K562 (cell line): ENCODE data around the gene TGM1. TPM values are rescaled to one million over a fixed set of nuclear protein-coding genes. Genes with fewer than 3 reads are reported as not detected.

Experiments
- ATAC-seq: fragments of 200-7000 bp; cut with Tn5 transposase; 3 replicates; pipeline ENCODE4 v1.9.1; 2020; ENCODE audit warnings: moderate library complexity
- BruUV-seq: library from RNA; stranded (reverse); fragments of 400-500 nt; replicated peaks from 2 replicates; lab custom pipeline; 2021; lab: Mats Ljungman, UMichigan
- CTCF ChIA-PET: fragments of 300-600 bp; formaldehyde crosslinking; extraction: SDS; loops from one replicate; lab custom pipeline; 2021; ENCODE audit warnings: low intra/inter-chr PET ratio; lab: Yijun Ruan, JAX
- POLR2A ChIA-PET: fragments of 300-600, 350-650 bp; sonication (Branson Sonifier 250); formaldehyde crosslinking; extraction: SDS; loops from one replicate; lab custom pipeline; 2021; ENCODE audit warnings: antibody characterized with exemption, inconsistent platforms; lab: Yijun Ruan, JAX
- DNase-seq, 4 experiments: peaks; one replicate each; pipeline versions ENCODE4 v3.0.0 to v3.0.0-alpha.2; 2011 to 2018; ENCODE audit warnings: low spot score in 3 of 4, mixed read lengths in 3 of 4; ENCODE audit errors: extremely low read depth in 1 of 4
- FAIRE-seq: peaks from 2 replicates; lab custom pipeline; 2011; peaks lifted over from hg19 to GRCh38; lab: Jason Lieb, UNC
- H2AFZ ChIP-seq: 2 replicates; pipeline ENCODE4 v1.6.0; 2011; ENCODE audit warnings: low read depth, low read length, control low read depth, inconsistent platforms
- H3K27ac ChIP-seq: fragments of 200-600 bp; 3 replicates; pipeline ENCODE4 v1.8.0; 2011; ENCODE audit warnings: low read depth, mild to moderate bottlenecking, control low read depth, inconsistent platforms, low read length, moderate library complexity, mixed read lengths; ENCODE audit errors: extremely low read depth
- H3K27me3 ChIP-seq, 2 experiments: fragments of 300-600 bp in 1 of 2; 2 replicates in 1 of 2; 3 replicates in 1 of 2; pipeline versions ENCODE4 v1.6.0 to v1.8.0; 2011; ENCODE audit warnings: inconsistent platforms in 2 of 2, low read length in 2 of 2, mild to moderate bottlenecking in 1 of 2, mixed read lengths in 1 of 2, moderate library complexity in 1 of 2; ENCODE audit not compliant: control insufficient read depth in 2 of 2, insufficient read depth in 2 of 2
- H3K36me3 ChIP-seq: fragments of 300-600 bp; 3 replicates; pipeline ENCODE4 v1.8.0; 2011; ENCODE audit warnings: mild to moderate bottlenecking, low read length, inconsistent platforms; ENCODE audit not compliant: control insufficient read depth, insufficient read depth
- H3K4me1 ChIP-seq, 2 experiments: fragments of 200-600 bp in 1 of 2; replicated peaks in 1 of 2; 2 replicates in 1 of 2; 3 replicates in 1 of 2; pipeline versions ENCODE4 v1.5.1 to v1.8.0; 2011; ENCODE audit warnings: inconsistent platforms in 2 of 2, low read length in 2 of 2, mild to moderate bottlenecking in 1 of 2, mixed read lengths in 1 of 2, moderate library complexity in 1 of 2; ENCODE audit not compliant: control insufficient read depth in 2 of 2, insufficient read depth in 2 of 2
- H3K4me2 ChIP-seq: 2 replicates; pipeline ENCODE4 v1.6.1; 2011; ENCODE audit warnings: low read length, control low read depth, inconsistent platforms, mixed read lengths; ENCODE audit not compliant: insufficient read depth
- H3K4me3 ChIP-seq: fragments of 200-600 bp; sonication (generic), shearing (Covaris generic); 2 replicates; pipeline ENCODE4 v1.5.1; 2016; ENCODE audit warnings: control low read depth, inconsistent platforms
- H3K79me2 ChIP-seq: fragments of 200-600 bp; 3 replicates; pipeline ENCODE4 v1.8.0; 2011; ENCODE audit warnings: low read length, inconsistent platforms; ENCODE audit not compliant: control insufficient read depth, insufficient read depth
- H3K9ac ChIP-seq, 2 experiments: 2 replicates each; pipeline versions ENCODE4 v1.6.0 to v1.6.1; 2011; ENCODE audit warnings: low read depth in 2 of 2, low read length in 2 of 2, control low read depth in 1 of 2, inconsistent platforms in 1 of 2, mild to moderate bottlenecking in 1 of 2, mixed read lengths in 1 of 2; ENCODE audit not compliant: insufficient read depth in 1 of 2
- H3K9me1 ChIP-seq: one replicate; pipeline ENCODE4 v1.6.0; 2011; ENCODE audit warnings: inconsistent platforms, mild to moderate bottlenecking, low read length, moderate library complexity; ENCODE audit not compliant: control insufficient read depth, insufficient read depth
- H3K9me3 ChIP-seq: replicated peaks from 2 replicates; pipeline ENCODE4 v1.5.1; 2011; ENCODE audit warnings: low read depth, low read length, inconsistent platforms; ENCODE audit not compliant: control insufficient read depth, insufficient read depth
- H4K20me1 ChIP-seq: replicated peaks from 2 replicates; pipeline ENCODE4 v1.6.1; 2011; ENCODE audit warnings: low read length, inconsistent platforms, mixed read lengths; ENCODE audit not compliant: control insufficient read depth, insufficient read depth
- BRF1 ChIP-seq: IDR thresholded peaks from 3 replicates; pipeline ENCODE4 v1.6.1; 2011; ENCODE audit warnings: borderline replicate concordance, mild to moderate bottlenecking; ENCODE audit not compliant: insufficient read length; ENCODE audit errors: extremely low read depth
- DDX20 ChIP-seq: fragments of 450-650 bp; IDR thresholded peaks from 2 replicates; pipeline ENCODE4 v1.6.1; 2016; ENCODE audit warnings: missing genetic modification characterization, low read depth, mild to moderate bottlenecking, missing compliant biosample characterization, moderate library complexity
- FOXK1 ChIP-seq: sonication (generic); formaldehyde crosslinking; IDR thresholded peaks from 2 replicates; pipeline ENCODE4 v1.8.0; 2022; ENCODE audit warnings: missing genetic modification reagents, mild to moderate bottlenecking, borderline replicate concordance
- GATA2 ChIP-seq: sonication (generic); formaldehyde crosslinking; IDR thresholded peaks from 2 replicates; pipeline ENCODE4 v1.4.0; 2020; ENCODE audit warnings: mild to moderate bottlenecking, missing genetic modification reagents
- GATAD2A ChIP-seq: fragments of 450-650 bp; IDR thresholded peaks from 2 replicates; pipeline ENCODE4 v1.6.1; 2017
- GATAD2B ChIP-seq: fragments of 450-650 bp; IDR thresholded peaks from 2 replicates; pipeline ENCODE4 v1.6.1; 2017; ENCODE audit warnings: mild to moderate bottlenecking, borderline replicate concordance
- HOXB6 ChIP-seq: fragments of 250-450 bp; sonication (Bioruptor Pico); IDR thresholded peaks from 2 replicates; pipeline ENCODE4 v1.5.1; 2022; ENCODE audit warnings: mild to moderate bottlenecking, borderline replicate concordance
- JUND ChIP-seq, 2 experiments: IDR thresholded peaks; 2 replicates in 1 of 2; 3 replicates in 1 of 2; pipeline ENCODE4 v1.6.1; 2011; ENCODE audit warnings: borderline replicate concordance in 2 of 2, low read depth in 2 of 2, low read length in 2 of 2, improper control_type of control experiment in 1 of 2, missing biosample characterization in 1 of 2, missing genetic modification characterization in 1 of 2, missing genetic modification reagents in 1 of 2
- KLF13 ChIP-seq: fragments of 450-650 bp; IDR thresholded peaks from 2 replicates; pipeline ENCODE4 v1.6.1; 2016; ENCODE audit warnings: missing genetic modification characterization, low read depth, mild to moderate bottlenecking, missing compliant biosample characterization, moderate library complexity, borderline replicate concordance
- PHF8 ChIP-seq: fragments of 200-600 bp; sonication (generic); IDR thresholded peaks from 2 replicates; pipeline ENCODE4 v1.6.1; 2012; ENCODE audit warnings: mixed run types, mild to moderate bottlenecking, inconsistent platforms, low read length, moderate library complexity, borderline replicate concordance
- PYGO2 ChIP-seq: fragments of 450-650 bp; IDR thresholded peaks from 2 replicates; pipeline ENCODE4 v1.6.1; 2016; ENCODE audit warnings: mild to moderate bottlenecking, missing genetic modification characterization, moderate library complexity, missing compliant biosample characterization
- SAFB2 ChIP-seq: fragments of 200-400 bp; formaldehyde crosslinking; IDR thresholded peaks from 2 replicates; pipeline ENCODE4 v1.6.1; 2018; ENCODE audit warnings: borderline replicate concordance, low read length, low read depth, moderate library complexity; ENCODE audit not compliant: severe bottlenecking
- ZNF23 ChIP-seq: fragments of 250-450 bp; sonication (Bioruptor Pico); IDR thresholded peaks from 2 replicates; pipeline ENCODE4 v1.4.0; 2020; ENCODE audit warnings: mild to moderate bottlenecking
- ZNF766 ChIP-seq: fragments of 200-800 bp; sonication (Bioruptor generic); conservative IDR thresholded peaks from 2 replicates; pipeline ENCODE4 v1.6.1; 2016; ENCODE audit warnings: missing genetic modification characterization, missing compliant biosample characterization
- WGBS: fragments of 100-300 bp; shearing (Covaris generic); methylation state at CpG from one replicate; pipeline ENCODE4 v1.1.6; 2016; ENCODE audit warnings: low coverage, mixed read lengths; ENCODE audit not compliant: insufficient coverage; ENCODE audit errors: missing lambda C conversion rate; 5-methylcytosine and 5-hydroxymethylcytosine counted together
- in situ Hi-C: fragments of 300-500 bp; cut with MboI; formaldehyde crosslinking; loops from 4 replicates; pipeline ENCODE4 v1.15.0; 2018; ENCODE audit warnings: inconsistent platforms, mixed read lengths
- intact Hi-C: fragments of 100-400 bp; cut with micrococcal nuclease; formaldehyde crosslinking; loops from 2 replicates; pipeline ENCODE4 v1.14.2; 2022
- polyA plus RNA-seq, 8 experiments: library from polyadenylated mRNA; depleted of rRNA in 4 of 8; stranded (reverse) in 5 of 8; unstranded in 3 of 8; fragments of >200 nt; fragmentation: Nextera tagmentation in 2 of 8; fragmentation: Illumina TruSeq in 1 of 8; extraction: Ambion mirVana in 2 of 8; extraction: Trizol in 1 of 8; gene quantifications; 2 replicates each; pipeline versions ENCODE4 v1.2.1 to v1.2.3, GENCODE V29; 2011 to 2014; ENCODE audit warnings: inconsistent platforms in 1 of 8, missing spikeins in 1 of 8
- total RNA-seq, 7 experiments: library from RNA; depleted of rRNA in 6 of 7; stranded (reverse); fragments of >200 nt in 6 of 7; fragmentation: Illumina TruSeq in 2 of 7; extraction: Trizol in 2 of 7; gene quantifications; 2 replicates each; pipeline versions ENCODE4 v1.2.1 to v1.2.3, GENCODE V29; 2011 to 2021; ENCODE audit warnings: low replicate concordance in 1 of 7
- TF ChIP-seq, protein P1 (sequence below), 3 experiments: IDR thresholded peaks in 2 of 3; conservative IDR thresholded peaks in 1 of 3; 2 replicates each; pipeline ENCODE4 v1.5.1; 2011 to 2012; ENCODE audit warnings: low read length in 3 of 3, mild to moderate bottlenecking in 3 of 3, control low read depth in 2 of 3, improper control_type of control experiment in 1 of 3, inconsistent platforms in 1 of 3, low read depth in 1 of 3, mixed read lengths in 1 of 3, moderate library complexity in 1 of 3; ENCODE audit not compliant: insufficient read depth in 2 of 3

TGM1 gene
- total and polyA plus RNA-seq, 9 of the 15 experiments (the other 6 are each of a cell fraction or from before 2014, with no cell fraction given): 0.13 to 4.4 (median 0.88) TPM

DNA sequence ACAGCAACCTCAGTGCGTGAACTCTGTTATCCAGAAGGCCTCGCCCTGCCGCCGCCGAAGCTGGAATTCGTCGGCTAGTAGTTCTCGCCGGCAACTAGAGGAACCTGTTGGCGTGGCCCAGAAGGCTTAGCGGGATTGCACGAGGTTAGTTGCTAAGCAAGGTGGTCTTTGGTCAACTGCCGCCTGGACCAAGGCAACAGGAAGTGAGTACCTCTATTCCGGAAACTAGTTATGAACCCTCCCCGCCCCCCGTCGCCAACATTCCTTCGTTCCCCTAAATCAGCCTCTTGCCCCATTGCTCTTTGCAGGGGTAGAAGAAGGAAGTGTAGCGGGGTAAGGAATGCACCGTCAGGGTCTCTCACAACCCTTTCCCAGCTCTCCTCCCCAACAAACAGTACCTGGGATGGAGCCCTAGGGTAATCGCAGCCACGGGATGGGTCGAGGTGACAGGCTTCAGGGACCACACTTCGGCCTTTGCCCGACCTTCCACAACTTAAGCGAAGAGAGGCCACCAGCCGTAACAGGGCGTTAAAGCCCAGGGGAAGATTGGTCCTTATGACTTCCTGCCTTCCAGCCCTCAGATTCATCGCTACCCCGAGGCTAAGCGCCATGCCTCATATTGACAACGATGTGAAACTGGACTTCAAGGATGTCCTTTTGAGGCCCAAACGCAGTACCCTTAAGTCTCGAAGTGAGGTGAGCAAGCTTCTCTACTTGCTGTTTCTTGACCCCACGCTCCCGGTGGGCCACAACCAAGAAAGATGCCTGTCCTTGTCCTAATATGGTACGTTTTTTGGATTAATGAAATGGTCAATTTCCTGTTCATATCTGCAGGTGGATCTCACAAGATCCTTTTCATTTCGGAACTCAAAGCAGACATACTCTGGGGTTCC, 30.1 kb downstream of the TGM1 start, which contains the start of gene GMPR2:
TSS of gene GMPR2 (plus strand) at position 285 of the 893 bp plus-strand sequence. CDS start at position 610, 325 bp downstream.
- Histone ChIP-seq H3K4me1 (peaks cover 6 to 15% of the 10 kb centered on the region in 2 experiments), H4K20me1 (no peaks in the 10 kb centered on the region), H3K9ac (peak within 1 kb of the TSS; percentile 72 to 94), H3K27ac (peak within 1 kb of the TSS; percentile 89), H3K79me2 (peaks cover 39% of the 10 kb centered on the region), H2AFZ (peak within 1 kb of the TSS; percentile 99), H3K9me1 (no peaks in the 10 kb centered on the region), H3K27me3 (no peaks in the 10 kb centered on the region), H3K36me3 (peaks cover 40% of the 10 kb centered on the region), H3K4me2 (peak within 1 kb of the TSS; percentile 98), H3K9me3 (no peaks in the 10 kb centered on the region), H3K4me3 (peak within 1 kb of the TSS; percentile 54)
- peak; percentile 86 for FAIRE-seq
- DNase-seq: peak; percentile 41 to 71 (median 54)
- CTCF ChIA-PET: no interaction called here
- WGBS: 2% methylated on average over 38 of the region's 38 CpGs
- POLR2A ChIA-PET: interaction anchor here (0.7 kb wide), 1 partner anchor 85 kb away, joined by 3 read pairs; no protein-coding TSS in a partner anchor
- BruUV-seq: TSS peak; percentile 63
- in situ Hi-C loops (no loop called here), intact Hi-C loops (loop anchor here (2.0 kb wide), 1 partner anchor 16 kb away; the partner anchor contains the start of gene MDP1)
- ATAC-seq: peak; percentile 76
- no peak for TF ChIP-seq GATAD2B
- TF ChIP-seq PYGO2 (tag): no peak
- no peak for TF ChIP-seq BRF1
- no peak for TF ChIP-seq GATA2 (CRISPR knock-in tag)
- no peak for TF ChIP-seq JUND (IDR thresholded peaks at IDR 0.05; ENCODE audit: borderline replicate concordance, low read depth, low read length)
- TF ChIP-seq JUND (tag; IDR thresholded peaks at IDR 0.05; ENCODE audit: borderline replicate concordance, low read depth, low read length): 0 out of 3 replicates have a peak, but pooled peaks have one; percentile 20
- no peak for TF ChIP-seq FOXK1 (CRISPR knock-in tag)
- TF ChIP-seq HOXB6 (CRISPR knock-in tag): no peak
- peak; percentile 74; the same call in 1 of the 2 replicates for TF ChIP-seq PHF8
- no peak for TF ChIP-seq SAFB2
- TF ChIP-seq KLF13: no peak
- TF ChIP-seq, protein P1, sequence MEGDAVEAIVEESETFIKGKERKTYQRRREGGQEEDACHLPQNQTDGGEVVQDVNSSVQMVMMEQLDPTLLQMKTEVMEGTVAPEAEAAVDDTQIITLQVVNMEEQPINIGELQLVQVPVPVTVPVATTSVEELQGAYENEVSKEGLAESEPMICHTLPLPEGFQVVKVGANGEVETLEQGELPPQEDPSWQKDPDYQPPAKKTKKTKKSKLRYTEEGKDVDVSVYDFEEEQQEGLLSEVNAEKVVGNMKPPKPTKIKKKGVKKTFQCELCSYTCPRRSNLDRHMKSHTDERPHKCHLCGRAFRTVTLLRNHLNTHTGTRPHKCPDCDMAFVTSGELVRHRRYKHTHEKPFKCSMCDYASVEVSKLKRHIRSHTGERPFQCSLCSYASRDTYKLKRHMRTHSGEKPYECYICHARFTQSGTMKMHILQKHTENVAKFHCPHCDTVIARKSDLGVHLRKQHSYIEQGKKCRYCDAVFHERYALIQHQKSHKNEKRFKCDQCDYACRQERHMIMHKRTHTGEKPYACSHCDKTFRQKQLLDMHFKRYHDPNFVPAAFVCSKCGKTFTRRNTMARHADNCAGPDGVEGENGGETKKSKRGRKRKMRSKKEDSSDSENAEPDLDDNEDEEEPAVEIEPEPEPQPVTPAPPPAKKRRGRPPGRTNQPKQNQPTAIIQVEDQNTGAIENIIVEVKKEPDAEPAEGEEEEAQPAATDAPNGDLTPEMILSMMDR (IDR thresholded peaks at IDR 0.05 in 2 of 3, conservative IDR thresholded peaks at IDR 0.05 in 1 of 3; ENCODE audit: insufficient read depth in 2 of 3, low read depth in 1 of 3, low read length in 3 of 3): no peak
- TF ChIP-seq GATAD2A: no peak
- no peak for TF ChIP-seq ZNF766 (CRISPR knock-in tag)
- no peak for TF ChIP-seq ZNF23
- TF ChIP-seq DDX20: no peak
